HepG2 (cell line): Measurements from ENCODE around the gene PIK3CB. TPM values are rescaled to one million over a fixed set of nuclear protein-coding genes. Genes with fewer than 3 reads are reported as not detected.

Experiments
- ATM ChIP-seq: fragments of 450-650 bp; IDR thresholded peaks from 2 replicates; pipeline ENCODE4 v1.7.1; 2017; ENCODE audit warnings: mild to moderate bottlenecking, borderline replicate concordance
- CERS6 ChIP-seq: sonication (generic); formaldehyde crosslinking; IDR thresholded peaks from 2 replicates; pipeline ENCODE4 v1.5.0; 2020; ENCODE audit warnings: missing genetic modification reagents
- EED ChIP-seq: sonication (generic); formaldehyde crosslinking; IDR thresholded peaks from 2 replicates; pipeline ENCODE4 v1.5.0; 2020; ENCODE audit warnings: mild to moderate bottlenecking, missing genetic modification reagents
- ELF1 ChIP-seq: sonication (generic); formaldehyde crosslinking; IDR thresholded peaks from 2 replicates; pipeline ENCODE4 v1.4.0; 2020; ENCODE audit warnings: missing genetic modification reagents
- HMGXB4 ChIP-seq, 2 experiments: sonication (generic) in 1 of 2; formaldehyde crosslinking in 1 of 2; IDR thresholded peaks; 2 replicates each; pipeline versions ENCODE4 v1.4.0 to v1.6.1; 2018 to 2020; ENCODE audit warnings: missing genetic modification reagents in 2 of 2, borderline replicate concordance in 1 of 2, low read depth in 1 of 2, mild to moderate bottlenecking in 1 of 2, missing biosample characterization in 1 of 2
- KMT2B ChIP-seq: IDR thresholded peaks from 2 replicates; pipeline ENCODE4 v1.6.1; 2016; ENCODE audit warnings: missing genetic modification reagents, missing compliant biosample characterization
- NAIF1 ChIP-seq: sonication (generic); formaldehyde crosslinking; IDR thresholded peaks from 2 replicates; pipeline ENCODE4 v1.5.0; 2020; ENCODE audit warnings: mild to moderate bottlenecking, missing genetic modification reagents, borderline replicate concordance
- NR3C1 ChIP-seq: sonication (generic); formaldehyde crosslinking; IDR thresholded peaks from 2 replicates; pipeline ENCODE4 v1.4.0; 2020; ENCODE audit warnings: missing genetic modification reagents
- POGZ ChIP-seq: sonication (generic); formaldehyde crosslinking; IDR thresholded peaks from 2 replicates; pipeline ENCODE4 v1.4.0; 2020; ENCODE audit warnings: mild to moderate bottlenecking, missing genetic modification reagents
- SIN3A ChIP-seq: IDR thresholded peaks from 2 replicates; pipeline ENCODE4 v1.6.1; 2011; ENCODE audit warnings: low read depth, mild to moderate bottlenecking, control low read depth, low read length, borderline replicate concordance
- STAT5B ChIP-seq: sonication (generic); formaldehyde crosslinking; IDR thresholded peaks from 2 replicates; pipeline ENCODE4 v1.4.0; 2020; ENCODE audit warnings: missing genetic modification reagents
- TMF1 ChIP-seq: sonication (generic); formaldehyde crosslinking; IDR thresholded peaks from 2 replicates; pipeline ENCODE4 v1.8.1; 2022; ENCODE audit warnings: low read depth, missing genetic modification reagents
- ZBTB20 ChIP-seq: sonication (generic); formaldehyde crosslinking; IDR thresholded peaks from 2 replicates; pipeline ENCODE4 v1.8.1; 2023; ENCODE audit warnings: missing genetic modification reagents, low read depth, mild to moderate bottlenecking, borderline replicate concordance
- ZMYM2 ChIP-seq: sonication (generic); formaldehyde crosslinking; IDR thresholded peaks from 2 replicates; pipeline ENCODE4 v1.8.0; 2022; ENCODE audit warnings: mild to moderate bottlenecking, missing genetic modification reagents
- ZNF234 ChIP-seq: sonication (generic); formaldehyde crosslinking; conservative IDR thresholded peaks from 2 replicates; pipeline ENCODE4 v1.5.1; 2020; ENCODE audit warnings: mild to moderate bottlenecking, missing genetic modification reagents
- ZNF354B ChIP-seq: sonication (generic); formaldehyde crosslinking; IDR thresholded peaks from 2 replicates; pipeline ENCODE4 v1.8.0; 2022; ENCODE audit warnings: mild to moderate bottlenecking, missing genetic modification reagents
- ZNF451 ChIP-seq: sonication (generic); formaldehyde crosslinking; IDR thresholded peaks from 2 replicates; pipeline ENCODE4 v1.5.0; 2020; ENCODE audit warnings: mild to moderate bottlenecking, missing genetic modification reagents
- ZNF460 ChIP-seq: sonication (generic); formaldehyde crosslinking; IDR thresholded peaks from 2 replicates; pipeline ENCODE4 v1.5.1; 2020; ENCODE audit warnings: missing genetic modification reagents, mild to moderate bottlenecking, borderline replicate concordance
- ZNF567 ChIP-seq: sonication (generic); formaldehyde crosslinking; IDR thresholded peaks from 2 replicates; pipeline ENCODE4 v1.8.1; 2023; ENCODE audit warnings: mild to moderate bottlenecking, missing genetic modification reagents, borderline replicate concordance
- ZNF672 ChIP-seq: sonication (generic); formaldehyde crosslinking; IDR thresholded peaks from 2 replicates; pipeline ENCODE4 v1.8.1; 2022; ENCODE audit warnings: missing genetic modification reagents
- ZNF713 ChIP-seq: sonication (generic); formaldehyde crosslinking; IDR thresholded peaks from 2 replicates; pipeline ENCODE4 v1.4.0; 2020; ENCODE audit warnings: mild to moderate bottlenecking, missing genetic modification reagents
- ZNF740 ChIP-seq: sonication (generic); formaldehyde crosslinking; IDR thresholded peaks from 2 replicates; pipeline ENCODE4 v1.4.0; 2020; ENCODE audit warnings: missing genetic modification reagents
- polyA plus RNA-seq, 8 experiments: library from polyadenylated mRNA; depleted of rRNA in 3 of 8; stranded (reverse) in 7 of 8; unstranded in 1 of 8; fragments of >200 nt; fragmentation: Illumina TruSeq in 4 of 8; extraction: Trizol in 4 of 8; gene quantifications; 2 replicates each; pipeline versions ENCODE4 v1.2.1 to v1.2.3, GENCODE V29; 2011 to 2016; ENCODE audit warnings: low read depth in 4 of 8, missing spikeins in 1 of 8, mixed read lengths in 1 of 8; ENCODE audit not compliant: insufficient read depth in 1 of 8
- total RNA-seq, 5 experiments: library from RNA; depleted of rRNA; stranded (reverse); fragments of >200 nt; fragmentation: Illumina TruSeq; extraction: Trizol; gene quantifications; 2 replicates each; pipeline ENCODE4 v1.2.3, GENCODE V29; 2016; ENCODE audit warnings: low read depth in 1 of 5
- TF ChIP-seq, protein P1 (sequence below): IDR thresholded peaks from 2 replicates; pipeline ENCODE4 v1.6.1; 2012; ENCODE audit warnings: low read depth, low read length, improper control_type of control experiment
- TF ChIP-seq, protein P2 (sequence below): sonication (generic); formaldehyde crosslinking; IDR thresholded peaks from 2 replicates; pipeline ENCODE4 v1.9.0; 2021; ENCODE audit warnings: missing genetic modification reagents, mild to moderate bottlenecking, borderline replicate concordance

Gene PIK3CB
- total and polyA plus RNA-seq, 2 of the 13 experiments (the other 11 are each of a cell fraction or from before 2014, with no cell fraction given): 6.6 to 18.7 TPM

DNA sequence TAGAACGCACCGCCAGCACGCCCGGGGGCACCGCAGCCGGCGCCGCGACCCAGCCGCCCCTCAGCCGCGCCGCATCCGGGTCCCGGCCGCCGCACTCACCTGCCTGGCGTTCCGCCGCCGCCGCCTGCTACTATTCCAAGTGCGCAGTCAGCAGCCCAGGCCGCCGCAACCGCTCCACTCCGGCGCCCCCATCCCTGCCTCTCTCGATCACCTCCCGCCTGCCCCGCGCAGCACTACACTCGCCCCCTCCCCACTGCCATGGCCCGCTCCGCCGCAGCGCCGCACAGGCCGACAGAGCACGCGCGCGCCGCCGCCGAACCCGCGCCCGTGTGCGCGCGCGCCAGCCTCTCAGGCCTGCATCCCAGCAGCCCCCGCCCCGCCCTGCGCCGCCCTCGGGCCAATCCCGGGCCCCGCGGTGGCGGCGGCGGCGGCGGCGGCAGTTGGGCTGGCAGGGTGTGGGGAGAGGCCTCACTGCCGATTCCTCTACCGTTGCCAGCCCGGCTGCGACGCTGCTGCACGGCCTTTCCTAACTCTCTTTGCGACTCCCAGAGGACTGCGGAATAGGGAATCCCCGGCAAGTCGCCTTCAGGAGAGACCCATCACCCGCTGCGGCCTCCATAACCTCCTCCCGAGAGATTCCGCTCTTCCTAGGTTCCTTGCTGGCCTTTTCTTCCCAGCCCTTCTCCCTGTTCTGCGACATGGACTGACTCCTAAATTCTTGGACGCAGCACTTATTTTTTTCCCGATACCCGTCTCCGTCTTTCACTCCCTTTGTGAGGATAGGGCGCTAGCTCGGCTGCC is at the start of gene PIK3CB (continued):
- peak; percentile 65; the same call in 1 of the 2 replicates for TF ChIP-seq SIN3A
- no peak for TF ChIP-seq TMF1 (CRISPR knock-in tag)
- TF ChIP-seq, protein P1, sequence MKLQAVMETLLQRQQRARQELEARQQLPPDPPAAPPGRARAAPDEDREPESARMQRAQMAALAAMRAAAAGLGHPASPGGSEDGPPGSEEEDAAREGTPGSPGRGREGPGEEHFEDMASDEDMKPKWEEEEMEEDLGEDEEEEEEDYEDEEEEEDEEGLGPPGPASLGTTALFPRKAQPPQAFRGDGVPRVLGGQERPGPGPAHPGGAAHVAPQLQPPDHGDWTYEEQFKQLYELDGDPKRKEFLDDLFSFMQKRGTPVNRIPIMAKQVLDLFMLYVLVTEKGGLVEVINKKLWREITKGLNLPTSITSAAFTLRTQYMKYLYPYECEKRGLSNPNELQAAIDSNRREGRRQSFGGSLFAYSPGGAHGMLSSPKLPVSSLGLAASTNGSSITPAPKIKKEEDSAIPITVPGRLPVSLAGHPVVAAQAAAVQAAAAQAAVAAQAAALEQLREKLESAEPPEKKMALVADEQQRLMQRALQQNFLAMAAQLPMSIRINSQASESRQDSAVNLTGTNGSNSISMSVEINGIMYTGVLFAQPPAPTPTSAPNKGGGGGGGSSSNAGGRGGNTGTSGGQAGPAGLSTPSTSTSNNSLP: no peak
- 0 out of 2 replicates have a peak, but pooled peaks have one; percentile 21 for TF ChIP-seq ZBTB20
- TF ChIP-seq ATM: no peak
- peak; percentile 67; the same call in 1 of the 2 replicates for TF ChIP-seq ZNF354B (CRISPR knock-in tag)
- TF ChIP-seq ZNF672: 0 out of 2 replicates have a peak, but pooled peaks have one; percentile 79
- TF ChIP-seq ZNF451: no peak
- TF ChIP-seq KMT2B (CRISPR knock-in tag): peak; percentile 47
- TF ChIP-seq ZNF740: no peak
- TF ChIP-seq POGZ (CRISPR knock-in tag): 0 out of 2 replicates have a peak, but pooled peaks have one; percentile 0
- 0 out of 2 replicates have a peak, but pooled peaks have one; percentile 14 for TF ChIP-seq EED
- no peak for TF ChIP-seq ZMYM2 (CRISPR knock-in tag)
- TF ChIP-seq ZNF234 (CRISPR knock-in tag): no peak
- TF ChIP-seq ELF1 (CRISPR knock-in tag): no peak
- TF ChIP-seq, protein P2, sequence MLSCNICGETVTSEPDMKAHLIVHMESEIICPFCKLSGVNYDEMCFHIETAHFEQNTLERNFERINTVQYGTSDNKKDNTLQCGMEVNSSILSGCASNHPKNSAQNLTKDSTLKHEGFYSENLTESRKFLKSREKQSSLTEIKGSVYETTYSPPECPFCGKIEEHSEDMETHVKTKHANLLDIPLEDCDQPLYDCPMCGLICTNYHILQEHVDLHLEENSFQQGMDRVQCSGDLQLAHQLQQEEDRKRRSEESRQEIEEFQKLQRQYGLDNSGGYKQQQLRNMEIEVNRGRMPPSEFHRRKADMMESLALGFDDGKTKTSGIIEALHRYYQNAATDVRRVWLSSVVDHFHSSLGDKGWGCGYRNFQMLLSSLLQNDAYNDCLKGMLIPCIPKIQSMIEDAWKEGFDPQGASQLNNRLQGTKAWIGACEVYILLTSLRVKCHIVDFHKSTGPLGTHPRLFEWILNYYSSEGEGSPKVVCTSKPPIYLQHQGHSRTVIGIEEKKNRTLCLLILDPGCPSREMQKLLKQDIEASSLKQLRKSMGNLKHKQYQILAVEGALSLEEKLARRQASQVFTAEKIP (CRISPR knock-in tag): no peak
- TF ChIP-seq ZNF460 (CRISPR knock-in tag): no peak
- TF ChIP-seq ZNF567 (CRISPR knock-in tag): no peak
- TF ChIP-seq NR3C1: no peak
- TF ChIP-seq ZNF713: no peak
- no peak for TF ChIP-seq STAT5B
- TF ChIP-seq NAIF1 (CRISPR knock-in tag): no peak
- TF ChIP-seq CERS6 (CRISPR knock-in tag): no peak
- no peak; a peak in 2 of 4 replicates for TF ChIP-seq HMGXB4 (CRISPR knock-in tag; IDR thresholded peaks at IDR 0.05; ENCODE audit: borderline replicate concordance in 1 of 2, low read depth in 1 of 2)
